Gastrocnemius medialis (tissue), 4 donors: ENCODE measurements around the gene DSG3. TPM values are rescaled to one million over a fixed set of nuclear protein-coding genes. Genes with fewer than 3 reads are reported as not detected.

Experiments used
- ATAC-seq, 2 donors: fragments of 150-250 bp; one replicate each; pipeline ENCODE4 v1.9.1; 2016
- DNase-seq, 2 donors: peaks; one replicate each; pipeline ENCODE4 v3.0.0-alpha.2; 2019
- H3K27ac ChIP-seq, 4 donors: fragments of 200-600 bp; sonication (generic); 1 replicate in 1 of 4; 2 replicates in 3 of 4; pipeline ENCODE4 v1.5.1; 2016 to 2018; ENCODE audit warnings: mild to moderate bottlenecking in 2 of 4, moderate library complexity in 1 of 4
- H3K27me3 ChIP-seq, 3 donors: fragments of 200-600 bp; sonication (generic) in 2 of 3; 1 replicate in 1 of 3; 2 replicates in 2 of 3; pipeline versions ENCODE4 v1.5.1 to v1.6.0; 2016 to 2019; ENCODE audit warnings: mild to moderate bottlenecking in 1 of 3, moderate library complexity in 1 of 3
- H3K36me3 ChIP-seq, 2 donors: fragments of 200-600 bp; sonication (generic) in 1 of 2; one replicate each; pipeline ENCODE4 v1.5.1; 2017 to 2018
- H3K4me1 ChIP-seq, 2 donors: fragments of 200-600 bp; sonication (generic) in 1 of 2; one replicate each; pipeline ENCODE4 v1.5.1; 2016 to 2017; ENCODE audit warnings: mild to moderate bottlenecking in 2 of 2
- H3K4me3 ChIP-seq, 4 donors: fragments of 200-600 bp; sonication (generic) in 3 of 4; 1 replicate in 1 of 4; 2 replicates in 3 of 4; pipeline ENCODE4 v1.5.1; 2016 to 2019; ENCODE audit warnings: mild to moderate bottlenecking in 2 of 4
- H3K9me3 ChIP-seq, 3 donors: fragments of 200-600 bp; sonication (generic) in 2 of 3; 1 replicate in 1 of 3; 2 replicates in 2 of 3; pipeline ENCODE4 v1.5.1; 2016 to 2019
- POLR2A ChIP-seq, 2 donors: fragments of 450-650 bp; IDR thresholded peaks; one replicate each; pipeline ENCODE4 v1.6.1; 2017; ENCODE audit warnings: antibody characterized with exemption in 2 of 2, mild to moderate bottlenecking in 2 of 2, moderate library complexity in 2 of 2
- in situ Hi-C, 4 donors: fragments of 200-750 bp; cut with MboI; loops; one replicate each; pipeline versions ENCODE4 v1.15.0 to v1.8.0; 2017; ENCODE audit warnings: low sequenced_read_pairs in 4 of 4
- intact Hi-C: fragments of 100-400 bp; cut with DNase I; formaldehyde crosslinking; loops from one replicate; pipeline ENCODE4 v1.15.1; 2023; ENCODE audit warnings: low total_unique reads
- total RNA-seq, 4 donors: library from RNA; depleted of rRNA; stranded (reverse); fragments of >200 nt; gene quantifications; one replicate each; pipeline versions ENCODE4 v1.1.0 to v1.2.3, GENCODE V29; 2016
- TF ChIP-seq, protein P1 (sequence below), 5 experiments: fragments of 450-650 bp in 3 of 5; fragments of 200-600 bp in 2 of 5; sonication (generic) in 2 of 5; IDR thresholded peaks in 4 of 5; conservative IDR thresholded peaks in 1 of 5; 1 replicate in 4 of 5; 2 replicates in 1 of 5; pipeline ENCODE4 v1.5.1; 2016 to 2019; ENCODE audit warnings: antibody characterized with exemption in 5 of 5, mild to moderate bottlenecking in 3 of 5, moderate library complexity in 3 of 5

The DSG3 gene
- total RNA-seq, 4 donors from 2014 or later: not detected

DNA sequence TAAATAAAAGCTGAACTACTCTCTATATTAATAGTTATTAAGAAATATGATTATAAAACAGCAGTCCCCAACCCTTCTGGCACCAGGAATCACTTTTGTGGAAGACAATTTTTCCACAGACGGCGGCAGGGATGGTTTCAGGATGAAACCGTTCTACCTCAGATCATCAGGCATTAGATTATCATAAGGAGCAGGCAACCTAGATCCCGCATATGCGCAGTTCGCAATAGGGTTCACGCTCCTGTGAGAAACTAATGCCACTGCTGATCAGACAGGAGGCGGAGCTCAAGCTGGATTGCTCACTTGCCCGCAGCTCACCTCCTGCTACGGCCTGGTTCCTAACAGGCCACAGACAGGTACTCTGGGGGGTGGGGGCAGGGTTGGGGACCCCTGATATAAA lies 31.1 kb downstream of the DSG3 start:
- intact Hi-C loops: no loop called here
- Histone ChIP-seq H3K36me3 (no peaks in the 10 kb centered on the region), H3K4me3 (no peak overlapping the region), H3K4me1 (no peaks in the 10 kb centered on the region), H3K9me3 (no peaks in the 10 kb centered on the region), H3K27me3 (no peaks in the 10 kb centered on the region), H3K27ac (no peak overlapping the region)
- TF ChIP-seq, protein P1, sequence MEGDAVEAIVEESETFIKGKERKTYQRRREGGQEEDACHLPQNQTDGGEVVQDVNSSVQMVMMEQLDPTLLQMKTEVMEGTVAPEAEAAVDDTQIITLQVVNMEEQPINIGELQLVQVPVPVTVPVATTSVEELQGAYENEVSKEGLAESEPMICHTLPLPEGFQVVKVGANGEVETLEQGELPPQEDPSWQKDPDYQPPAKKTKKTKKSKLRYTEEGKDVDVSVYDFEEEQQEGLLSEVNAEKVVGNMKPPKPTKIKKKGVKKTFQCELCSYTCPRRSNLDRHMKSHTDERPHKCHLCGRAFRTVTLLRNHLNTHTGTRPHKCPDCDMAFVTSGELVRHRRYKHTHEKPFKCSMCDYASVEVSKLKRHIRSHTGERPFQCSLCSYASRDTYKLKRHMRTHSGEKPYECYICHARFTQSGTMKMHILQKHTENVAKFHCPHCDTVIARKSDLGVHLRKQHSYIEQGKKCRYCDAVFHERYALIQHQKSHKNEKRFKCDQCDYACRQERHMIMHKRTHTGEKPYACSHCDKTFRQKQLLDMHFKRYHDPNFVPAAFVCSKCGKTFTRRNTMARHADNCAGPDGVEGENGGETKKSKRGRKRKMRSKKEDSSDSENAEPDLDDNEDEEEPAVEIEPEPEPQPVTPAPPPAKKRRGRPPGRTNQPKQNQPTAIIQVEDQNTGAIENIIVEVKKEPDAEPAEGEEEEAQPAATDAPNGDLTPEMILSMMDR (IDR thresholded peaks at IDR 0.05 in 4 of 5, conservative IDR thresholded peaks at IDR 0.05 in 1 of 5): no peak
- TF ChIP-seq POLR2A (IDR thresholded peaks at IDR 0.05): no peak
- in situ Hi-C loops: no loop called here
- ATAC-seq (no peak), DNase-seq (no peak)

DNA sequence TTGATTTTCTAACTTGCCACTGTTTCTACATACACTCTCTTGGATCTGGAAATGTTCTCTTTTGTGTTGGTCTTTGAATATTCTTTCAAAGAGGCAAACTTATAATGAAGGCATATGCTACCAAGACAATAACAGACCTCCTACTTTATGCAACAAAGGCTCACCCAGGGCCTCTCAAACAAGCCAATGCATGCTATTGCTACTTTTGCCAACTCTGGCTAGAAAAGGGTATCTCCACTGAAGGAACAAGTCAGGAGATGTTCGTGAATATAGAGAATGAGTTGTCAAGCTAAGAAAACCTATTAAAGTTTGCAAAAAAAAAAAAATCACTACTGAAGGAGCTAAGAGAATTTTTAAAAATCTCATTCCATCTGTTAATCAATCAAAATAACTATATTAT lies 34.5 kb downstream of the DSG3 start:
- TF ChIP-seq POLR2A (IDR thresholded peaks at IDR 0.05): no peak
- TF ChIP-seq, protein P1 (IDR thresholded peaks at IDR 0.05 in 4 of 5, conservative IDR thresholded peaks at IDR 0.05 in 1 of 5): no peak
- DNase-seq (no peak), ATAC-seq (no peak)
- Histone ChIP-seq H3K27me3 (no peaks in the 10 kb centered on the region), H3K9me3 (no peaks in the 10 kb centered on the region), H3K4me3 (no peak overlapping the region), H3K4me1 (no peaks in the 10 kb centered on the region), H3K27ac (no peak overlapping the region), H3K36me3 (no peaks in the 10 kb centered on the region)
- in situ Hi-C loops: no loop called here
- intact Hi-C loops: no loop called here

DNA sequence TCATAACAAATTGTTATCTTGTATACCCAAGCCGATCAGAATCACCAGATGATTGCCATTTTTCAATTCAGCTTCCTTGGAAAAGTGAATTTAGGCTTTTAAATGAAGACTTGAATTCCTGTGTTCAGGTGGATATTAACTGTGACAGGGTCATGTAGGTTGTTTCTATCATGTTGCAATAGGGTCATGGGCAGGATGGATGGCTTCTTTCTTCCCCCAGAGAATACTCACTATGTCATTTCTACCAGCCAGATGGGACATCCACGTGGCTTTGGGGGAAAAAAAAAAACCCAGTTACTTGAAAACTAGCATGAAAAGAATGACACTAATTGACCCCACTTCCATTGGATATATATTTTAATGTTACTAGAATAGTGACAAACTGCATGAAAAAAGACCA lies 35.9 kb downstream of the DSG3 start:
- ATAC-seq: no peak
- in situ Hi-C loops: no loop called here
- TF ChIP-seq, protein P1 (IDR thresholded peaks at IDR 0.05 in 4 of 5, conservative IDR thresholded peaks at IDR 0.05 in 1 of 5): no peak
- TF ChIP-seq POLR2A (IDR thresholded peaks at IDR 0.05): no peak
- H3K9me3 ChIP-seq: no peaks in the 10 kb centered on the region
- intact Hi-C loops: no loop called here
- no peak for DNase-seq
- H3K27ac ChIP-seq: no peak overlapping the region
- H3K4me1 ChIP-seq: no peaks in the 10 kb centered on the region
- H3K27me3 ChIP-seq: no peaks in the 10 kb centered on the region
- H3K4me3 ChIP-seq: no peak overlapping the region
- H3K36me3 ChIP-seq: no peaks in the 10 kb centered on the region

DNA sequence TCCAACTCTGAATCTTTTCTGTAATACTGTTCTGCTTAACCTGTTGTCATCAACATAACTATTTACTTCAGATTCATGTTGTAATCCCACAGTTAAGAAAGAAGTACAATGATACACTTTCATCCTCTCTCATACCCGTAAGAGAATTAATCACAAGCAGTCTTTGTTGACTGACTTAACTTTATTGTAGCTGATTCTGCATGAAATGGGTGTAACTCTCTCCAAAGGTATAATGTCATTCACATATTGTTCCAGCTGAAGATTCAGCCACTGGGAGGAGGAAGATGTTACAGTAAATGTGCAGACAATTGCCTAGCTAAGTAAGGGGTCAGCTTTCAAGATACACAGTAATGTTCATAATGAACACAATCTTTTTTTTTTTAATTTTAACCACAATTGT lies 36.9 kb downstream of the DSG3 start:
- H3K9me3 ChIP-seq: no peaks in the 10 kb centered on the region
- no peak overlapping the region for H3K27ac ChIP-seq
- in situ Hi-C loops (no loop called here), intact Hi-C loops (no loop called here)
- H3K4me3 ChIP-seq: no peak overlapping the region
- TF ChIP-seq, protein P1 (IDR thresholded peaks at IDR 0.05 in 4 of 5, conservative IDR thresholded peaks at IDR 0.05 in 1 of 5): no peak
- TF ChIP-seq POLR2A (IDR thresholded peaks at IDR 0.05): no peak
- H3K4me1 ChIP-seq: no peaks in the 10 kb centered on the region
- no peak for ATAC-seq
- H3K27me3 ChIP-seq: no peaks in the 10 kb centered on the region
- no peak for DNase-seq
- no peaks in the 10 kb centered on the region for H3K36me3 ChIP-seq

DNA sequence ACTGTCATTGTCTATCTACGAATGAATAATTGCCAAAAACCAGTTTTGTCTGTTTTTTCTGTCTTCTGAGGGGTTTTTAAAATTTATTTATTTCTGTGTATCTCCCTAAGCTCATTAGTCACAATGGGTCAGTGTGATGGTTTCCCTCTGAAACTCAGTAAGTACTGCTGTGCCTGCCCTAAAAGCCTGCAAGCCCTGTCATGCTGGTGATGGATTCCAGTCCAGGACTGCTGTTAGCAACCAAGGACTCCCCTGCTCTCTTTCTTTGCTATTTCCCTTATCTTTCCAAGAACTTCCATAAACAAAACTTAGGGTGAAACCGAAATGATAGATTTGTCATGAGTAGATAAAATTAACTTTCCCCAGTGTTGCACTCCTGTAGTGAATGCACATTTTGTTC lies 38.6 kb downstream of the DSG3 start:
- H3K4me3 ChIP-seq: no peak overlapping the region
- H3K27me3 ChIP-seq: no peaks in the 10 kb centered on the region
- H3K36me3 ChIP-seq: no peaks in the 10 kb centered on the region
- no peaks in the 10 kb centered on the region for H3K4me1 ChIP-seq
- TF ChIP-seq POLR2A (IDR thresholded peaks at IDR 0.05): no peak
- TF ChIP-seq, protein P1 (IDR thresholded peaks at IDR 0.05 in 4 of 5, conservative IDR thresholded peaks at IDR 0.05 in 1 of 5): no peak
- no peak overlapping the region for H3K27ac ChIP-seq
- DNase-seq: no peak
- intact Hi-C loops: no loop called here
- ATAC-seq: no peak
- in situ Hi-C loops: no loop called here
- H3K9me3 ChIP-seq: no peaks in the 10 kb centered on the region
